Activated CD4-positive, alpha-beta T cell treated with anti-CD3 and anti-CD28 coated beads, Interleukin-2, amount 50 U/mL, for 24 hours (primary cell): ENCODE data around the gene SEPTIN8.
A peak's percentile ranks its signal among the peaks of the same experiment; 100 is the strongest.

ENCODE experiments used
- DNase-seq, 2 donors: peaks; one replicate each; pipeline ENCODE4 v3.0.0-alpha.2; 2020; ENCODE audit warnings: low read depth in 1 of 2, low spot score in 1 of 2

Gene SEPTIN8, protein sequence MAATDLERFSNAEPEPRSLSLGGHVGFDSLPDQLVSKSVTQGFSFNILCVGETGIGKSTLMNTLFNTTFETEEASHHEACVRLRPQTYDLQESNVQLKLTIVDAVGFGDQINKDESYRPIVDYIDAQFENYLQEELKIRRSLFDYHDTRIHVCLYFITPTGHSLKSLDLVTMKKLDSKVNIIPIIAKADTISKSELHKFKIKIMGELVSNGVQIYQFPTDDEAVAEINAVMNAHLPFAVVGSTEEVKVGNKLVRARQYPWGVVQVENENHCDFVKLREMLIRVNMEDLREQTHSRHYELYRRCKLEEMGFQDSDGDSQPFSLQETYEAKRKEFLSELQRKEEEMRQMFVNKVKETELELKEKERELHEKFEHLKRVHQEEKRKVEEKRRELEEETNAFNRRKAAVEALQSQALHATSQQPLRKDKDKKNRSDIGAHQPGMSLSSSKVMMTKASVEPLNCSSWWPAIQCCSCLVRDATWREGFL

DNA sequence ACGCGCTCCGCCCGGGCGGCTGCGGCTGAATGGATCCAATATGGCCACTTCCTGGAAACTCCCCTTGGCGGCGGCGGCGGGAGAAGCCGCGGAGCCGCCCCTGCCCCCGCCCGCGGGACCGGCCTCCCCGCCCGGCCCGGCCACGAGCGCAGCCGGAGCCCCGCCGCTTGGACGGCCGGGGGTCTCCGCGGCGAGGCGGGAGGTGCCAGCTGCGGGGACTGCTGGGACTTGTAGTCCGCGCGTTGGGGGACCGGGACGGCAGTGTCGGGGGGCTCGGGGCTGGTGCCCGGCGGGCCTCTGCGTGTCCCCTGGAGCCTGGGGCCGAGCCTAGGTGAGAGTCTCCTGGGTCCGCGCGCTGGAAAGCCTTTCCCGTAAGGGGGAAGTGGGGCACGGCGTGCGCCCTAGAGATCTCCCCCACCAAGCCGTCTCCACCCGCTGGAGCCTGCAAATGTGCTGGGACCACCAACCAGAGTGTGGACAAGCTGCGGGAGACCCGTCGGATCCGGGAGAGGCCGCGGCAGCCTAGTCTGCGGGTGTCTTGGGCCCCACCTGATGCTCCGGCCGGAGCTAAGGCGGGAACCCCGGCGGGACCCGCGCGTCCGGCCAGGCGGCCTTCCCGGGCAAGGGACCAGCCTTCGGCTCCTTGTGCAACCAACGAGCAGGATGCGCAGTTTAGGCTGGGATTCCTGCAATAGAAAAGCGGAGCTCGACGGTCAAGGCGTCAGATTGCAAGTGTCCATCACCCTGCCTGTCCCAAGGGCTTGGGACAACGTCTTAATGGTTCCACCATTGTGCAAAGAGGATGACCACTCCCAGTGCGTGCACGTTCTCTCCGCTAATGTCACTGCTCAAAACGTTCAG is at the start of gene SEPTIN8:
TSS of gene SEPTIN8 (minus strand) at position 31 of the 861 bp plus-strand sequence. CDS start 102 bp downstream, outside the sequence.
- DNase-seq = peak in 1 of 2 donors; percentile 31

- DNase-seq = no peak
Observed at GRCh38 chr5:132826424-132827082, 49.5 kb upstream of the SEPTIN8 start.

- no peak for DNase-seq
Observed at GRCh38 chr5:132825834-132826391, 48.9 kb upstream of the SEPTIN8 start.

DNA sequence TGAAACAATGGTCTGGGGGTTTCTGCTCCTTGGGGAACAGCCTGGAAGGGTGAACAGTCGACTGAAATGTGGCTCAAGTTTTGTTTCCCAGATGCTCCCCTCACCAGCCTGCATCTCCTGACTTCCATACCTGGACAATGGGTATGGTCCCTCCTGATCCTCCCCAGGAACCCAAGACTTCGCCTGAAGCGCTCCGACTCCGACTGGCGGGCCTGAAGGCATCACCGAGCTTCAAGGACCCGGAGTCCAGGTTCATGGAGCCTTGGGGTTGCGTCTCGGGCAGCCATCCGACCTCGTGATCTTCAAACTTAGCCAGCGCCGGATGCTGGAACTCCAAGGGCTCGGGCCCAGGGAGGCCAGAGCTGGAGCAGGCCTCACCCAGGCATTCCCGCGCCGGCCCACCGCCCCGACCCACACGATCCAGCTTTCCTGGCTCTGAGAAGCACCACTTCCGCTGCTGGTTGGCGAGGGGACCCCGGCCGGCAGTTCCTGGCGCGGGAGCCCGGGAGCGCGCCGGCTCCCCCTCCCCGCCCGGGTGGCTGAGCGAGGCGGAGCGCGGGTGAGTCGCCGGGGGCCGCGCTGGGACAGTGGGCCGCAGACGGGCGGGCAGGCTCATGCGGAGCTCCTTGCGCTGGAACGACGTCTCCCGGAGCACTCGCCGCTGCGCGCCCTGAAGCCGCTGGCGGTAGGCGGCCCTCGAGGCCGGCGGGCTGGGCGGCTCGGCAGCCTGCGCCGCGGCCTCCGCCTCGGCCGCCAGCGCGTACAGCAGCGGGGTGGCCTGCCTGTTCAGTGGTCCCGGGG is 48.2 kb upstream of the SEPTIN8 start:
- DNase-seq = no peak

GRCh38 chr5:132824426-132824825 is 47.4 kb upstream of the SEPTIN8 start:
- no peak for DNase-seq

GRCh38 chr5:132823481-132824050 is 46.5 kb upstream of the SEPTIN8 start:
- no peak for DNase-seq

DNA sequence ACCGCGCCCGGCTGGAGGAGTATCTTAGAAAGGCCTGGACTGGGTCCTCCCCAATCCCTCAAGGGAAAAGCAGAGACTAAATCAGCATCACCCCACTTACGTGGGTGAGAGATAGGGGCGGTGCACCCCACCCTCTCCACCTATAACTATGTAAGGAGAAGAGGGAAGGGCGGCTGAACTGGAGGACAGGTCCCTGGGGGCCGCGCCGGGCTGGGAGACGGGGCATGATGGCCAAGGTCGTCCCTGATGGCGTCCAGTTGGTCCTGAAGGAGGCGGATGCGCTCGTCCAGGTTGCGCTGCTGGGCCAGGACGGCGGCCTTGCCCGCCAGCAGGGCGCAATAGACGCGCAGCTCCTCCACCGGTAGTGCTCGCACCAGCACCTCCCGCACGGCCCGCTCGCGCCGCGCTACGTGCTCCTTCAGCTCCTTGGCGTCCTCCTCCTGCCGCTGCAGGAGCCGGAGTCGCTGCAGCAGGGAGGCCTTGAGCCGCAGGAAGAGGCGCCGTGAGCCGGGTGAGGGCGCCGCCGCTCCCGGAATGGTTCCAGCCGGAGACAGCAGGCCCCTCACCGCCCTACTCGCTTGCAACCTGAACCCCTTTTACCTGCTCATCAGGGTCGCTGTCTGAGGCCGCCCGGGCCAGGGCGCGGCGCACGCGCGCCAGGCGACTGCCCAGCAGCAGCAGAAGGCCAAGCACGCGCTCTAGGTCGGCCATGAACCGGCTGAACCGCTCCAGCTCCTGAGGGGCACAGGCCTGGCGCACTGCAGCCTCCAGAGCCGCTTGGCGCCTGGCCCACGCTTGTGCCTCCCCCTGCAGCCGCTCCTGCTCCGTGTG is 45.8 kb upstream of the SEPTIN8 start:
- no peak for DNase-seq

- DNase-seq = no peak
Observed at GRCh38 chr5:132821791-132822190, 44.8 kb upstream of the SEPTIN8 start.

DNA sequence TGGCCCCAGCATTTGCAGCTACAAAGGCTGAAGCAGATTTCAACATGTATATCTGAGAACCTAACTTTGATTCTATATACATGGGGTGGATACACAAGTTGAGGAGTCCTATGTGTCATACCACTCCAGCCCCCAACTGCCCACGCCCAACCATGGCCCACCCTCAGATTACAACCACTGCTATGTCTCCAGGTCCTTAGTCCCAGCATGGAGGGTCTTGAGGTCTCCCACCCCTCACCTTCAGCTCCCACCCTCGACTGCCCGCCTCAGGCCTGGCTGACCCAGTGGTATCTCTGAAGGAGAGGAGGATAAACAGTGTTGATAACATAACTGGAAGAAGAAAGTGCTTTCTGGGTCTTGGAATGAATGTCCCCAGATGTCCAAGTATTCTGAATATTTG is 44.3 kb upstream of the SEPTIN8 start:
- DNase-seq = no peak

DNA sequence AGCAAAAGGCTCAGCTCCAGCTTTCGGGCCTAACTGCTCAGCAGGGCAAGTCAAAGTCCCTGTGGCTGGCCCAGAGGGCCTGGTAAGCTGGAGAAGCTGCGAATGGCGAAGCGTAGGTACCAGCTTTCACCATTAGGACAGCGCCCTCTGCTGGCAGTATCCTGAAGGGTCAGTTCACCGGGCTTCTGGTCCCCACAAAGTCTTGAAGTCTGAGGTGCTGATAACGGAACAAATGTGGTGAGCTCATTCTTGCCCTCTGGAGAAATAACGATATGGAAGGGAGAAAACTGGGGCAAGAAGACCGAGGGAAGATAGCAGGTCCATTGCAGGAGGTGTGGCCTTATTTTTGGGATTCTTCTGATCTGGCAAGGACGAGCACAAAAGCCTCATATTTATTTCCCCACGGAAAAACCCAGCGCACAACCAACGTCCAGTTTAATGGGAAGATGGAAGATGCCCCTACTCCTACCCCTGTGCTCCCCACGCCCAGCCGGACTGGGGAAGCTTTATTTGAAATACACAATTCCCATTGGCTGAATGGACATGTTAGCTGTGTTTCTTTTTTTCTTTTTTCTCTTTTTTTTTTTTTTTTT is 43.2 kb upstream of the SEPTIN8 start:
- peak; percentile 83 to 85 for DNase-seq

GRCh38 chr5:132819468-132819867 is 42.4 kb upstream of the SEPTIN8 start:
- DNase-seq = no peak

GRCh38 chr5:132817011-132817410 is 40.0 kb upstream of the SEPTIN8 start:
- no peak for DNase-seq

GRCh38 chr5:132816554-132816953 is 39.5 kb upstream of the SEPTIN8 start:
- DNase-seq = no peak

GRCh38 chr5:132816083-132816482 is 39.0 kb upstream of the SEPTIN8 start:
- no peak for DNase-seq

DNA sequence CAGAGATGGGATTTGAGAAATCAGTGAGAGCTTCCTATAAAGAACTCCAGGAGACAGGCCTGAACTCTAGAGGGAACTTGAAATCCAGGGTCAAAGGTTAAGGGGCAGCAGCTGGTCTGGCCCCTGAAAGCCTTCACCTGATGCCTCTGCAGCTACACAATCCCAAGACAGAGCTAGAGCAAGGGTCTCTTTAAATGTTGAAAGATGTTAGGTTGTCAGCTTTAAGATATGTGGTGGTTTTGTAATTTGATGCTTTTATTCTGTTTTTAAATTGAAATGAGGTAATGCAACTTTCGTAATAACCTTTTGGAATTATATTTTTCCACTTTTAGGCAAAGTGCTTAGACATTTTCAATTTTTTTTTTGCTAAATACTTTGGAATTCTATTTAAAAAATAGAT is 38.4 kb upstream of the SEPTIN8 start:
- no peak for DNase-seq

- no peak for DNase-seq
Observed at GRCh38 chr5:132814503-132815294, 37.7 kb upstream of the SEPTIN8 start.

DNA sequence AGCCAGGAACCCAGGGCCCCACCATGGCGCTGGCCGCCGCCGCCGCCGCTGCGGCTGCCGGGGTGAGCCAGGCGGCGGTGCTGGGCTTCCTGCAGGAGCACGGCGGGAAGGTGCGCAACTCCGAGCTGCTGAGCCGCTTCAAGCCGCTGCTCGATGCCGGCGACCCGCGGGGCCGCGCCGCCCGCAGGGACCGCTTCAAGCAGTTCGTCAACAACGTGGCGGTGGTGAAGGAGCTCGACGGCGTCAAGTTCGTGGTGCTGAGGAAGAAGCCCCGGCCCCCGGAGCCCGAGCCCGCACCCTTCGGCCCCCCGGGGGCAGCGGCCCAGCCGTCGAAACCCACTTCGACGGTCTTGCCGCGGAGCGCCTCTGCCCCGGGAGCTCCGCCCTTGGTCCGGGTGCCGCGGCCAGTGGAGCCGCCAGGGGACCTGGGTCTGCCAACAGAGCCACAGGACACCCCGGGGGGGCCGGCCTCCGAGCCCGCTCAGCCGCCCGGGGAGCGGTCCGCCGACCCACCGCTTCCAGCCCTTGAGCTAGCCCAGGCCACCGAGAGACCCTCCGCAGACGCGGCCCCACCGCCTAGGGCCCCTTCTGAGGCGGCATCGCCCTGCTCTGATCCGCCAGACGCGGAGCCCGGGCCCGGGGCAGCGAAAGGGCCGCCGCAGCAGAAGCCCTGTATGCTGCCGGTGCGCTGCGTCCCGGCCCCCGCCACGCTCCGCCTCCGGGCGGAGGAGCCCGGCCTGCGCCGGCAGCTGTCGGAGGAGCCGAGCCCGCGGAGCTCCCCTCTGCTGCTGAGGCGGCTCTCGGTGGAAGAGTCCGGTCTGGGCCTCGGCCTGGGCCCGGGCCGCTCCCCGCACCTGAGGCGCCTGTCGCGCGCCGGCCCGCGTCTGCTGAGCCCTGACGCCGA is 36.8 kb upstream of the SEPTIN8 start:
- DNase-seq = no peak
